GM12865 (cell line): ENCODE data around the gene IPO11.
"Not testable (repeated sequence)": the region's sequence is repeated elsewhere in the genome, so short reads cannot be mapped to it uniquely, and the experiment has no call there.

Source experiments
- DNase-seq: peaks from one replicate; pipeline ENCODE4 v3.0.0; 2010; ENCODE audit warnings: low read depth
- H3K4me3 ChIP-seq: 2 replicates; pipeline ENCODE4 v1.5.1; 2011; ENCODE audit warnings: mild to moderate bottlenecking, low read depth, low read length, control low read depth
- CTCF ChIP-seq: IDR thresholded peaks from 2 replicates; pipeline ENCODE4 v1.5.1; 2011; ENCODE audit warnings: low read length, control low read depth, low read depth, inconsistent platforms; ENCODE audit not compliant: insufficient read depth; ENCODE audit errors: missing control alignments

IPO11 gene

GRCh38 chr5:62564101-62564500, 151.5 kb downstream of the IPO11 start:
- no peak overlapping the region for H3K4me3 ChIP-seq
- no peak for DNase-seq
- no peak for TF ChIP-seq CTCF

GRCh38 chr5:62565740-62566139, 153.2 kb downstream of the IPO11 start:
- H3K4me3 ChIP-seq, DNase-seq: not testable (repeated sequence)

- DNase-seq = no peak
- H3K4me3 ChIP-seq = no peak overlapping the region
- TF ChIP-seq CTCF = no peak
Observed at GRCh38 chr5:62568143-62568542, 155.6 kb downstream of the IPO11 start.

- TF ChIP-seq CTCF = no peak
- no peak overlapping the region for H3K4me3 ChIP-seq
- DNase-seq = no peak
Observed at GRCh38 chr5:62568800-62569432, 156.4 kb downstream of the IPO11 start.

GRCh38 chr5:62569470-62569869, 156.9 kb downstream of the IPO11 start:
- DNase-seq = no peak
- TF ChIP-seq CTCF = no peak
- H3K4me3 ChIP-seq = no peak overlapping the region

GRCh38 chr5:62572918-62573514, 160.5 kb downstream of the IPO11 start:
- no peak for TF ChIP-seq CTCF
- no peak overlapping the region for H3K4me3 ChIP-seq
- DNase-seq = no peak

- no peak overlapping the region for H3K4me3 ChIP-seq
- peak; percentile 32 for DNase-seq
- no peak for TF ChIP-seq CTCF
Observed at GRCh38 chr5:62574599-62574998, 162.0 kb downstream of the IPO11 start.
